Upper lobe of right lung (tissue), 1 donor: ENCODE results near the gene HOXC4. TPM values are rescaled to one million over a fixed set of nuclear protein-coding genes. Genes with fewer than 3 reads are reported as not detected.

ENCODE experiments used
- ATAC-seq: fragments of 200-7000 bp; cut with Tn5 transposase; one replicate; pipeline ENCODE4 v1.9.1; 2020; ENCODE audit warnings: mild to moderate bottlenecking, moderate library complexity
- DNase-seq: peaks from one replicate; pipeline ENCODE4 v3.0.0-alpha.2; 2020
- H3K27ac ChIP-seq: fragments of 200-600 bp; one replicate; pipeline ENCODE4 v1.8.0; 2022
- H3K27me3 ChIP-seq: fragments of 200-600 bp; one replicate; pipeline ENCODE4 v1.8.0; 2022; ENCODE audit warnings: mild to moderate bottlenecking
- H3K36me3 ChIP-seq: fragments of 200-600 bp; one replicate; pipeline ENCODE4 v1.8.0; 2022
- H3K4me1 ChIP-seq: fragments of 200-600 bp; one replicate; pipeline ENCODE4 v1.8.0; 2022
- H3K4me3 ChIP-seq: fragments of 200-600 bp; one replicate; pipeline ENCODE4 v1.8.0; 2022; ENCODE audit warnings: mild to moderate bottlenecking
- H3K9me3 ChIP-seq: fragments of 200-600 bp; one replicate; pipeline ENCODE4 v1.8.0; 2022
- intact Hi-C: fragments of 100-400 bp; cut with DNase I; formaldehyde crosslinking; loops from one replicate; pipeline ENCODE4 v1.11.0; 2022
- total RNA-seq: library from RNA; stranded (reverse); fragmentation: NEBNext Ultra II Directional; extraction: Animal tissue kit (Norgen Biotek cat#: 25700); gene quantifications from one replicate; pipeline ENCODE4 v1.2.1, GENCODE V29; 2021
- TF ChIP-seq, protein P1 (sequence below): fragments of 200-600 bp; IDR thresholded peaks from one replicate; pipeline ENCODE4 v1.8.0; 2022; ENCODE audit warnings: antibody characterized with exemption
- donor health status: DM: no; HTN: yes; CAD: no; lungs with severe emphysema.

HOXC4 gene
- total RNA-seq, 1 donor from 2014 or later: 0.61 TPM

DNA sequence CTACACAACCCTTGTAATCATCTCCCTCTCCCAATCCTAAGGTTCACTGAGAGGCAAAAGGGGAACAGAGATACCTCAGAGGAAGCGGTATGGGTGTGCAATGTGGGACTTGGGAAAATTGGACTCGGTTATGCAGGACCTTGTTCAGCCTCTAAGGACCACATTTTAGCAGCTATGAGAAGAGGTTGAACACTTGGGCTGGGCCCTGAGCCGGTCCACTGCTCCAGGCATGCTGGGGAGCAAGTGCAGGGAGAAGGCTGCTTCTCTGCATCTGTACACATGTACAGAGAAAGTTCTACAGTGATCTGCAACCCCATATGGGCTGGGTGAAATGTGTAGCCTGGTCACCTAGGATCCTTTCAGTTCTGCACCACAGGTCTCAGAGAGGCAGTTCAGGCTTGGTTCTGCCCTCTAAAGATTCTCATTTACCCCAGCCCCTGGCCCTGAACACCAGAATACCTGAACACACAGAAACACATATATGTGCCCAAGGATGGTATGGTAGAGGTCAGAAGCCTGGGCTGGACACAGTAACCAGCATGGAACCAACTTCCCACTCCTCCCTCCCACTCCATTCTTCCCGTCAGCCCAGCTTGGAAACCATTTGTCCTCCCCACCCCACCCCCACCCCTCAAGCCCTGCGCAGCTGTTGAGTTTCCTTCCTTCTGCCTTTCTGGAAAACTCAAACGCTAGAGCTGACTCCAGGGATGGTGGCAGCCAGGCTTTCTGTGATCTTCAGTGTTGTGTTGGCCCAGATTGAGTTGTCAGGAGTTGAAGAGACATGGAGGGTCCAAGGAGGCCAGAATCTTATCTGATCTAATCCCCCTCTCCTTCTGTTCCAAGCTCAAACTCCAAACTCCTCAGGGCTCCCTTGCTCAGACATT, 10.4 kb upstream of the HOXC4 start:
- Histone ChIP-seq H3K27ac (no peak overlapping the region), H3K27me3 (peaks cover 86% of the 10 kb centered on the region), H3K4me3 (no peak overlapping the region), H3K4me1 (no peaks in the 10 kb centered on the region), H3K36me3 (no peaks in the 10 kb centered on the region), H3K9me3 (no peaks in the 10 kb centered on the region)
- DNase-seq (no peak), ATAC-seq (no peak)
- intact Hi-C loops: no loop called here
- TF ChIP-seq, protein P1, sequence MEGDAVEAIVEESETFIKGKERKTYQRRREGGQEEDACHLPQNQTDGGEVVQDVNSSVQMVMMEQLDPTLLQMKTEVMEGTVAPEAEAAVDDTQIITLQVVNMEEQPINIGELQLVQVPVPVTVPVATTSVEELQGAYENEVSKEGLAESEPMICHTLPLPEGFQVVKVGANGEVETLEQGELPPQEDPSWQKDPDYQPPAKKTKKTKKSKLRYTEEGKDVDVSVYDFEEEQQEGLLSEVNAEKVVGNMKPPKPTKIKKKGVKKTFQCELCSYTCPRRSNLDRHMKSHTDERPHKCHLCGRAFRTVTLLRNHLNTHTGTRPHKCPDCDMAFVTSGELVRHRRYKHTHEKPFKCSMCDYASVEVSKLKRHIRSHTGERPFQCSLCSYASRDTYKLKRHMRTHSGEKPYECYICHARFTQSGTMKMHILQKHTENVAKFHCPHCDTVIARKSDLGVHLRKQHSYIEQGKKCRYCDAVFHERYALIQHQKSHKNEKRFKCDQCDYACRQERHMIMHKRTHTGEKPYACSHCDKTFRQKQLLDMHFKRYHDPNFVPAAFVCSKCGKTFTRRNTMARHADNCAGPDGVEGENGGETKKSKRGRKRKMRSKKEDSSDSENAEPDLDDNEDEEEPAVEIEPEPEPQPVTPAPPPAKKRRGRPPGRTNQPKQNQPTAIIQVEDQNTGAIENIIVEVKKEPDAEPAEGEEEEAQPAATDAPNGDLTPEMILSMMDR: no peak

DNA sequence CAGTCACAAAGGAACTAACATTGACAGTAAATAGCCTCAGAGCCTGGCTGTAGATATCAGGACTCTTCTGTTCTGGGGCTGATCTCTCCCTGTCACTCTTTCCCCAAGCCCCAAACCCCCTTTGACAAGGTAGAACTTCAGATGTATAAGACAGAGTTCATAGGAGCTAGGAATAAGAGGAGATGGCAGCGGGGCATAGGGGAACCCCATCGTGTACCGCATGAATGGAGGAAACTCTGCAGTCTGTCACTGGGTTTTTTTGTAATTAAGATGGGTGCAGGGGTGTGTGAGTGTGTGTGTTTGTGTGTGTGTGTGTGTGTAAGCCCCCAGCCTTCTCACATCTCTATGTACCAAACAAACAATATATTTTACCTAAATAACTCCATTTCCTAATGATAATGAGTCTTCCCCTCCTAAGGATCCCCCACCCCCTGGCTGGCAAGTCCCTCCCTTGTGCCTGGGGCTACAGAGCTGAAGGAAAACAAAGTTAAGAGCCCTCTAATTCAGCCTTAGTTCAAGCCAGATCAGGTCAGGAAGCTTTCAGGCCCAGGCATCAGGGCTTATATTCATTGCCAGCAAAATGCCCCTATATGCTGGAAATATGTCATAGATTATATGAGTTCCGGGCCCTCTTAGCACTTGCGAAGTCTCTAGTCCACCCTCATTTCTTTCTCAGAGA, 9.1 kb upstream of the HOXC4 start:
- no peak overlapping the region for H3K4me3 ChIP-seq
- no peak overlapping the region for H3K27ac ChIP-seq
- DNase-seq (no peak), ATAC-seq (no peak)
- H3K27me3 ChIP-seq: peaks cover 87% of the 10 kb centered on the region
- H3K36me3 ChIP-seq: no peaks in the 10 kb centered on the region
- TF ChIP-seq, protein P1: no peak
- H3K4me1 ChIP-seq: no peaks in the 10 kb centered on the region
- intact Hi-C loops: no loop called here
- H3K9me3 ChIP-seq: no peaks in the 10 kb centered on the region

DNA sequence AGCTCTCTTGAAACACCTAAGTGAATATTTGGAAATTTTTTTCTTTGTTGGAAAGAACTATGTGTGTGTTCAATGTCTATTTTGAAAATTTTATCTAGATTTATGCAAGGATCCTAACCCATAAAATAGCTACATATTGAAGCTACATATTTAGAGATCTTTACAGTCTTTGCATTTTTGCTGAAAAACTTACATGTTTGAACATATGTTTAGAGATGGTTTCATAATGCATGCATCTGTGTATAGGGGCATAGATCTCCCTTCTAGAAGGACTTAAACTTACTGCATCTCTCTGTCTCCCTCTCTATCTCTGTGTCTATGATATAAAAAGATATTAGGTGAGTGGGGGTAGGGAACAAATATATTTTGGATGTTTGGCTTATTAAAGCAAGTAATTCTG, 8.2 kb upstream of the HOXC4 start:
- Histone ChIP-seq H3K9me3 (no peaks in the 10 kb centered on the region), H3K27me3 (peaks cover 86% of the 10 kb centered on the region), H3K4me1 (no peaks in the 10 kb centered on the region), H3K36me3 (no peaks in the 10 kb centered on the region), H3K4me3 (no peak overlapping the region), H3K27ac (no peak overlapping the region)
- intact Hi-C loops: no loop called here
- no peak for DNase-seq
- TF ChIP-seq, protein P1: no peak
- no peak for ATAC-seq

DNA sequence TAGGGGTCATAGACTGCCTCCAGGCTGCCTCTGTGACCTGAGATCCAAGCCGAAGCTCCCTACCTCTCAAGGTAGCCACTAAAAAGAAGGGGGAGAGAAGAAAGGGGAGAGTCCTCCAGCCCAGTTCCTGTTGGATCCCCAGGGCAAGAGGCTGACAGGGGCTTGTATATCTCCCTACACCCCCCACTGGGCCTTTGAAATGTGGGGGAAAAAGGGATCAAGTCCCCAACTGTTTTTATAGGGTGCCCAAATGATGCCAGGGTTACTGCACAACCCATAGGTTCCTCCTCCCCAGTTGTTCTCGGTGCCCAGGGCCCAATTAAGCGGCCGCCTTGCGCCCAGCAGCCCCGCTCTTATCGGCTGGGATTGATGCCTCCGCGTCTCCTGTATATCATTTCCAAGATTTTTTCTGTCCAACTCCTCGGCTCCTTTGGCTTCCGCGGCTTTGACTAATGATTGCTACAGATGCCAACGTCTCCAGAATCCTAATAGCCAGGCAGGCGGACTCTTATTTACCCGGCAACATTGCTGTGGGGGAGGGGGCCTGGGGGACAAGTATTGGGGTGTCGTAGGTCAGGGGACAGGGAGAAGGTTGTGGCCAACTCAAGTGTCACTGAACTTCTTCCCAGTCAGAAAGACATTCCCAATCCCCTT, 7.6 kb upstream of the HOXC4 start:
- no peak for DNase-seq
- ATAC-seq: no peak
- peaks cover 87% of the 10 kb centered on the region for H3K27me3 ChIP-seq

DNA sequence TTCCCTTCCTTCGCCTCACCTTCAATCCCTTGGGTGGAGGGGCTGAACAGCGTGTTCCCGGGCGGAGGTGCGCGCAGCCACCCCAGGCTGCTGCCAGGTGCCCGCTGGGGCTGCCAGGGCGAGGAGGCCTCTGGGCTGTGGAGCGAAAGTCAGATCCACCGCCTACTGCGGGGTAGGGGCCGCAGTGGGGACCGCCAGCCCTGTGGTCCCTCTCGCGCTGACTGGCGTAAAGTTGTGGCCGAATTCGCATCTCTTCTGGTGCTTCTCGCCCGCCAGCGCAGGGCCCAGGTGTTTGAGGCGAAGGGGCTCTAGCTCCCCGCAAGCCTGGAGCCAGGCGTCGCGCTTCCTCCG, 6.9 kb upstream of the HOXC4 start:
- DNase-seq: no peak
- no peaks in the 10 kb centered on the region for H3K36me3 ChIP-seq
- ATAC-seq: no peak
- TF ChIP-seq, protein P1: no peak
- H3K4me1 ChIP-seq: no peaks in the 10 kb centered on the region
- no peaks in the 10 kb centered on the region for H3K9me3 ChIP-seq
- H3K27me3 ChIP-seq: peaks cover 85% of the 10 kb centered on the region
- no peak overlapping the region for H3K27ac ChIP-seq
- intact Hi-C loops: no loop called here
- no peak overlapping the region for H3K4me3 ChIP-seq

More for the DNA sequence above, 7.6 kb upstream of the HOXC4 start:
- Histone ChIP-seq H3K27ac (no peak overlapping the region), H3K36me3 (no peaks in the 10 kb centered on the region), H3K4me1 (no peaks in the 10 kb centered on the region), H3K9me3 (no peaks in the 10 kb centered on the region), H3K4me3 (no peak overlapping the region)
- intact Hi-C loops: no loop called here
- TF ChIP-seq, protein P1: no peak
